Stimulated activated naive CD8-positive, alpha-beta T cell treated with anti-CD3 and anti-CD28 coated beads, Interleukin-15, Interleukin-2, amounts not matched to agents 100 U/mL and 50 U/mL, for 24 hours (primary cell): ENCODE results near the gene CNTRL.
"Not testable (repeated sequence)": the region's sequence is repeated elsewhere in the genome, so short reads cannot be mapped to it uniquely, and the experiment has no call there.

Experiments
- ATAC-seq: fragments of 150-1000 bp; cut with Tn5 transposase; one replicate; pipeline ENCODE4 v1.10.0; 2021
- DNase-seq: peaks from one replicate; pipeline ENCODE4 v3.0.0; 2021

The CNTRL gene

DNA sequence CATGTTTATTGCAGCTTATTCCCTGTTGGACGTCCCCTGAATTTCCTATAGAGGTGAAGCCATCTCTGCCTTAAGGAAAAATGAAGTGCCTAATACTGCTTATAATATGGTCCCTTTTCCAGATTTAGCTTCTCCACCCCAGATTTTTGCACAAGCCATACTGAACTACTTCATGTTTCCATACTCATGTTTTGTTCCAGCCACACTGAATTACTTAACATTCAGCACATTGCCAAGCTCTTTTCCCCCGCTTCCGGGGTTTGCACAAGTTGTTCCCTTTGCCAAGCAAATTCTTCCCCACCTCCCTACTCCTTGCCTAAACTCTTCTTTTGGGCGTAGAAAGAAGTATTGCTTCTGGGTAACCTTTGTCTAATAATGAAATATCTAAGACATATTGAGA, 1.7 kb upstream of the CNTRL start:
- ATAC-seq (no peak), DNase-seq (no peak)

DNA sequence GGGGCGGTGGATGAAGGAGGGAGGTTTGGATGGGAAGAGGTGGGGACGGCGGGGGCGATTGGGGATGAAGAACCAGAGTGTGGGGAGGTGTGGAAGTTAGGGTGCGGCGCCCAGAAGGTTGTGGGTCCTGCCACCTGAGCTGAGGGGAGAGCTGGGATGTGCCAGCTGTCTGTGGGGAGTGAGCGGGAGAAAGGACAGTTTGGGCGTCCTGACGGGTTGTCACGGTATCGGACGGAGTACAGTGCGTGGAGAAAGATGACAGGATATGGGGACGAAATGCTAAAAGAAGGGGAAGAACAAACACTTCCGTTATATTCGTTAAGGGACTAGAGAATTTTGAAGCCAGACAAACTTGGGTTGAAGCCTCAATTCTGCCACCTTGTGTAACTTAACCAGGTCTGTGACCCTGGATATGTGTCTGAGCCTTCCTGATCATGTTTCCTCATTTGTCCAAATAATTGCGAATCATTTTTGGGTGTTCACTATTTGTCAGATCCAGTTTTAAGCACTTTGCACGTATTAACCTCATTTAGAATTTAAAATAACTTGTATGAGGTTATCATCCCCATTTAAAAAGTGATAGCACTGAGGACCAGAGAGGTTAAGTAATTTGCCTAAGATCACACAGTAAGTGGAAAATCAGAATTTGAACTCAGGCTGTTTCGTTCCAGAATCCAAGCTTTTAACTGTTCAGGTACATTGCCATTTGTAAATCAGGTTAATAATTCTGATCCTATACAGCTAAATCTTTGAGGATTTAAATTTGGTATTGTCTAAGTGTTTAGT, 689 bp downstream of the CNTRL start:
- ATAC-seq = peak; percentile 30

DNA sequence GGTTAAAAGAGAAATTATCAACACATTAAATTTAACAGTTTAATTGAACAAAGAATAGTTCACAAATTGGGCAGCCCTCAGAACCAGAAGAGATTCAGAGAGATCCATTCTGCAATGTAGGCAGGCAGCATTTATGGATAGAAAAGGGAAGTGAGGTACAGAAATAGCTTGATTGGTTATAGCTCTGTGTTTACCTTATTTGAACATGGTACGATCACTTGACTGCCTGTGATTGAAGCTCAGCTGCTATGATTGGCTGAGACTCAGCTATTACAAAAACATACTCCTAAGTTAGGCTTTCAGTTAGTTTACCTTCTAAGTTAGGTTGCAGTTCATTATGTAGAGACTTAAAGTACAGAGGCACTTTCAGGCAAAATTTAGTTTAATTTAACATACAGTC, 7.3 kb downstream of the CNTRL start:
- DNase-seq (no peak), ATAC-seq (no peak)

More for the DNA sequence above, 689 bp downstream of the CNTRL start:
- no peak for DNase-seq

DNA sequence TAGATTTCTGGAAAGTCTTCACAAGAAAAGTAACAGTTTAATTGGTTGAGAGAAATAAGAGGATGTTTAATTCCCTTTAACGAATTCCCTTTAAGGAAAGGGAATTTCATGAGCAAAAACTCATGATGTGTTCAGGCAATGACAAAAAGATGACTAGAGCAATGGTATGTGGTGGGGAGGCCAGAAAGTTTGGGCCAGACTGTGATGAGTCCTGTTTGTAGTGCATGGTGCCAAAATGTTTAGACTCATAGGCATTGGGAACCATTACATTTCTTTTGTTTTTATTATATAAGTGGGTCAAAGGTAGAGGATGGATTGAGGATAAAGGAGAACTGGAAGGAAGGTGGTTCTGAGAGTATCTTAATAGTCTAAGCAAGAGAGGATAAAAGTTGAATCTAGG, 10.9 kb downstream of the CNTRL start:
- ATAC-seq = no peak
- no peak for DNase-seq

DNA sequence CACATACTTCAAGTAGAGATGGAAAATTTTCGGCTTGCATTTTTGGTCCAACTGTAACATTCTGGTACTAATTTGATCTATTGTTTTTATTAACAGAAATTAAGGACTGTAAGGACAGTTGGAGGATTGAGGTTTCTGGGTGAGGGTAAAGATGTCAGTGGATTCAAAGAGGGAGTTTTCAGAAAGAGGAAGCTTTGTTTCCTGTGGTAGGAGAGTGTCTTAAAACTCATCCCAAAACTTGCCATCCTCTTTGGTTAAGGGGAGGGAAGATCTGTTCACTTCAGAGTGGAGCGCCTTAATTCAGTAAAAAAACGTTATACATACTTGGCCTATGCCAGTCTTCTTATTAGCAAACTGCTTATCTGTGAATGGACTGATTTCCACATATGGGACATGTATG, 13.8 kb downstream of the CNTRL start:
- DNase-seq (no peak), ATAC-seq (no peak)

DNA sequence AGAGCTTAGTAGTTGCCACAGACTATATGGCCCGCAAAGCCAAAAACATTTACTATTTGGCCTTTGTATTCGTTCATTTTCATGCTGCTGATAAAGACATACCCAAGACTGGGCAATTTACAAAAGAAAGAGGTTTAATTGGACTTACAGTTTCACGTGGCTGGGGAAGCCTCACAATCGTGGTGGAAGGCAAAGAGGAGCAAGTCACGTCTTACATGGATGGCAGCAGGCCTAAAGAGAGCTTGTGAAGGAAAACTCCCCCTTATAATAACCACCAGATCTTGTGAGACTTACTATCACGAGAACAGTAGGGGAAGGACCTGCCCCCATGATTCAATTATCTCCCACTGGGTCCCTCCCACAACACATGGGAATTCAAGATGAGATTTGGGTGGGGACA, 16.0 kb downstream of the CNTRL start:
- DNase-seq, ATAC-seq: not testable (repeated sequence)

DNA sequence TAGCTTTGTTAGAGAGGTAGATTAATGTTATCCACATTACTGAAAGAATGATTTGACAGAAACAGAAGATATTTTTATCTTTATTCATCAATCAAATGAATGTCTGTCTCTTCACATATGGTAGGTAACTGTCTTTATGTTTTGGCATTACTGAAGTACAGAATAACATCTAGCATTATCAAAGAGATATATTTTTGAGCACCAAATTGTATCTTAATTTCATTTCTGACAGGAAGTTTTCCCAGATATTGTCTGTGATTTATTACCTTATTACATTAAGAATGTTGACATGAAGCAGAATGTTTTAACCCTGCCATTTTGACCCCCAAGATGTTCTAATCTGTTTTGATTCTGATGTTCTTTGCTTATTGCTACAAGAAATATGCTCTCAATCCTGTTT, 20.3 kb downstream of the CNTRL start:
- ATAC-seq (no peak), DNase-seq (no peak)

DNA sequence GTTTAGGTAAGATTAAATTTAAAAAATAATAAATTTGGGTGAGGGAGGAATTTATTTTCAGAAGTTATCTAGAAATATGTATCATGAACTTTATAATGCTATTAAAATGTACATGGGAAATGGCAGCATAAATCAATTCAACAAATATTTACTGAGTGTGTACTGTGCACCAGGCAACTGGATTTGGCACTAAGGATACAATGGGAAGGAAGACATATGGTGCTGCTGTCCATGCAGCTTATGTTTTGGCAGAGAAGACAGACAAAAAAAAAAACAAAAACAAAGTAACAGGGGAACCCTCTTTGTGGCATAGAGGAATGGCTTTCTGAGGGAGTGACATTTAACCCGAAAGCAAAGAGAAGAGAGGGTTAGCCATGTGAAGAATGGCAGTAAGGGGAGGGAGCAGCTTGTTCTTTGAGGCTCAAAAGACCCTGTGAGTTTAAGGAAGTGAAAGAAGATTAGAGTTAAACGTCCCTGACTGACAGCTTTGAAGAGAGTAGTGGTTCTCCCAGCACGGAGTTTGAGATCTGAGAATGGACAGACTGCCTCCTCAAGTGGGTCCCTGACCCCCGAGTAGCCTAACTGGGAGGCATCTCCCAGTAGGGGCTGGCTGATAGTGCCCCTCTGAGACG, 23.9 kb downstream of the CNTRL start:
- no peak for ATAC-seq

DNA sequence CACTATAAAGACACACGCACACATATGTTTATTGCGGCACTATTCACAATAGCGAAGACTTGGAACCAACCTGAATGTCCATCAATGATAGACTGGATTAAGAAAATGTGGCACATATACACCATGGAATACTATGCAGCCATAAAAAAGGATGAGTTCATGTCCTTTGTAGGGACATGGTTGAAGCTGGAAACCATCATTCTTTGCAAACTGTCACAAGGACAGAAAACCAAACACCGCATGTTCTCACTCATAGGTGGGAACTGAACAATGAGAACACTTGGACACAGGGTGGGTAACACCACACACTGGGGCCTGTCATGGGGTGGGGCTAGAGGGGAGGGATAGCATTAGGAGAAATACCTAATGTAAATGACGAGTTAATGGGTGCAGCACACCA, 29.3 kb downstream of the CNTRL start:
- not testable (repeated sequence) for DNase-seq, ATAC-seq

More for the DNA sequence above, 23.9 kb downstream of the CNTRL start:
- no peak for DNase-seq

DNA sequence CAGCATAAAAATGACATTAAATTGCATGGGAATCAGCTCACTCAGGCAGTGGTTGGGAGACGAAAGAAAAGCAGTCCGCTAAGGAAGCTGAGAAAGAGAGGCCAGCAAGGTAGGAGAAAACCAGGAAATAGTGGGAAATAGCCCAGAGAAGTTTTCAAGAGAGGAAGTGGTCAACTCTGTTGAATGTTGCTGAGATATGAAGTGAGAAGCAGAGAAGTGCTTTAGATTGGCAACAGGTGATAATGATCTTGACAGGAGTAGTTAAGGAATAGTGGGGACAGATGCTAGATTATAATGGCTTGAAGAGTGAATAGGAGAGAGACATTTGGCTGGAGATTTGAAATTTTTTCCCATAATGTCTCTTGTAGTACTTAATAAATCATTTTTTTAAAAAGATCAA, 30.8 kb downstream of the CNTRL start:
- ATAC-seq (no peak), DNase-seq (no peak)

DNA sequence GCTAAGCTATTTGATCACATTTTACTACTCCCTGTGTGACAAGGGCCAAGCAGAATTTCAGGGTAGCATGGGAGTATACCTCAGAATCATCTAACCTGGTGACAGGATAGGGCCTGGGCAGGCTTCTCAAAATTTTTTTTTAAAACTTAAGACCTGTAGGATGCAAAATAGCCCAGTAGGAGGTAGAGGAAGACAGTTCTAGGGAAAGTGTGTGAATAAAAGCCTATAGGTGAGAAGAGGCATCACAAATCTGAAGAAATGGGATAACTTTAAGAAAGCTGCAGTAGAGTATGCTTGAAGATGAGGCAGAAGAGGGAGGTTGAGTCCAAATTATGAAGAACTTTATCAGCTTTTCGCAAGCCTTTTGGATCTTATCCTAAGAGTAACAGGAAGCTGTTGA, 32.3 kb downstream of the CNTRL start:
- DNase-seq (no peak), ATAC-seq (no peak)

DNA sequence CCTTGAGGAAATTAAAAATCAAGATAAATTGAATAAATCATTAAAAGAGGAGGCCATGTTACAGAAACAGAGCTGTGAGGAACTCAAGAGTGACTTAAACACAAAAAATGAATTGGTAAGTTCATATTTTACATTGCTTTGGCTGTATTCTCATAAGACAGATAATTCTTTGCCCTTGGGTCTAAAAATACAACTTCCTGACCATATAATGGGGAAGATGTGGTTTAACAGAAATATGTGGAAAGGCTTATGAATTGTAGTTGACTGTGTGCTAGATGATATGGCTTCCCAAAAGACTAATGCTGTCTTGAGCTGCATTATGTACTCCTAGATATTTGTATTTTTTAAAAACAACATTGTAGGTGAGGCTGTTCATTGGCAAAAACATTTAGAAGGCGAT, 33.1 kb downstream of the CNTRL start:
- DNase-seq (no peak), ATAC-seq (no peak)

DNA sequence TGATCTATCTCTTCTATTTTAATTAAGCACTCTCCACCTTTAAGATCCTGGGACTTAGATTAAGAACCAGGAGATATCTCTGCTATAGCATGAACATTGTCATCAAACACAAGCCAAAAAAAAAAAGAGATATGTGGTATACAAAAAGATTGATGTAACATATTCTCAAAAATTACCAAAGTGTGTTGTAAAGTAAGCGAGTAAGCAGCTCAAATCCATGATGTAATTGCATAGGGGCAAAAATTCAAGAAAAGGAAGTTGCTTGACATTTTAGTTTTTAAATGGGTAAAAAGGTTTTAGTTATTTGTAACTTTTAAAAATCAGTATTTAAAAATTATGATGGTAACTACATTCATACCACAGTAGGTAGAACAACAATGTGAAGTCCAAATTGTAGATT, 40.7 kb downstream of the CNTRL start:
- ATAC-seq = no peak
- DNase-seq = no peak

DNA sequence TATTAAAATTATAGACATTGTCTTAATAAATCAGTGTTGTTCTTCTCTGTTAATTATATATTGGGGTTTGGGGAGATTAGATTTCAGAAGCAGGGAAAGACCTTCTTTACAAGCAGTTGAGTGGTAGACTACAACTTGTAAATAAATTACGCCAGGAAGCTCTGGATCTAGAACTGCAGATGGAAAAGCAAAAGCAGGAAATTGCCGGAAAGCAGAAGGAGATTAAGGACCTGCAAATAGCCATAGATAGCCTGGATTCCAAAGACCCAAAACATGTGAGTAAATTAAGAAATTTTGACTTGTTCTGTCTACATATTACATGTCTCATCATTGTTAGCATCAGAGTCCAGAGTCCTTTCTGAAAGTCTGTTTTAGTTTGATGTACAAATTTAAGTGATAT, 43.5 kb downstream of the CNTRL start:
- ATAC-seq (no peak), DNase-seq (no peak)

DNA sequence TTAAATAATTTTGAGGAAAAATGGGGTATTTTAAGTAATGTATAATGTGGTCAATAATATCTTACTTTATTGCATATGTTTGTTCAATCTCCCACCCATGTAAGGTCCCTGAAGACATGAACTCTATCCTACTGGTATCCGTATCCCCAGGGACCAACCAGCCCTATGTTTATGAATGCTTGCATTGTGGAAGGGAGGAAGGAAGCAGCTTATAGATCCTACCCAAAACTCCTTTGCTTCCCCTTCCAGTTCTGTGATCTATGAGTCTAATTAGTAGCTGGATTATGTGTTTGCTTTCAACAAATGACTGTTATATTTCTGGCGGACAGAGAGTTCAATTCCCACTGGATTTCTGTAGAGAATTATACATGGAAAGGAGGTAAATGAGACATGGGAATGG, 45.6 kb downstream of the CNTRL start:
- DNase-seq = no peak
- no peak for ATAC-seq

DNA sequence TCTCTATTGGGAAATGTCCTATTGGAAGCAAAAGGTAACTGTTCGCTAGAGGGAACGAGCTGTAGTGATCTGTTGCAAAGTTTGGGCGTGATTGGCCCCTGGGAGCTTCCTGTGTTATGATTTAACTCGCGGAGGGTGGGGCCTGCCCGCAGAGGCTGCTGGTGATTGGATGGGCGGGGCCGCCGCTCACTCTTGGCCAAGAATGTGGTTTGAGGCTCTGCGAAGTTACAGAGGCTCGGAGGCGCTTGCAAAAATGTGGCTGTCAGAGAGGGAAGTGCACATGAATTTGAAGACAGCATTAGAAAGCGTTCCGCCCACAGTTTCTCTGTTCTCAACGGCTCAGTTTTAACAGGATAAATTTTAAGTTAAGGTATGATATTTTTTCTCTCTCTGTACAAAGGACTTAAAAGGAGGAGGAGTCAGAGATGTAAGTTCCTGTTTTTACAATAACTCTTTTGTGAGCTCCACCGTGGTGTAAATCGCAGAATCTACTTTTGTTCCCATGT, 46.9 kb downstream of the CNTRL start:
- ATAC-seq (peak; percentile 100), DNase-seq (peak; percentile 95)

DNA sequence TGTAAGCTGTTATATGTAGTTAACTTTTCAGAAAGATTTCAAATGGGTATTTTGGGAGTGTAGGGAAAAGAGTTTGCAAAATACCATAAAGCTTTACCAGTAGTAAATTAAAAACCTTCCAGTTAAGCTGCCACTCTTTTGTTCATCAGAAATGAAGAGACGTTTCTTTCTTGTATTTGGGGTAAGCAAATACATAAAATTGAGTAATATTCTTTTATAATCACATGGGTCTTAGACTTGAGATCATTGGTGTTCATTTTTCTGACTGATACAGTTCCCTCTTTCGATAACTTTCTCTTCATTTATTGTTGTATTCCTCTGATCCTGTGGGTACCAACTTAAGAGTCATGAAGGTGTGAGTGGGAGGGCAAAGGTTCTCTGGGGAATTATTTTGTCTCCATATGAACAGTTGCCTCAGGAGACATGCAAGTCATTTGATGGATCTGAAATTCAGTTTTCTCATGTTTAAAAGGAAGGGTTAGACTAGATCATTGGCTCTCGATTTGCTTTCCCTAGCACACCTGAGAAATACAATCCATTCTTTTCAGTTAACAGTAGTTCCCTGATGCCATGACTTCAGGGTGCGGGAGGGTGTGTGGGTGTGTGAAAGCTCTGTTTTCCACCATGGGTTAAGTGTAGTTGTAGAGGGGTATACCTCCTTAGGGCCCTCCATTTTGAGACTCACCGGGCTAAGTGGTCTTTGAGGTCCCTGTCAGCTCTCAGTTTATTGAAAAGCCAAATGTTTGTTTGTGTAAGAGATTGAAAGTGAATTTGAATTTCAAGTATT, 47.7 kb downstream of the CNTRL start:
- ATAC-seq = peak; percentile 6
- DNase-seq = peak; percentile 23

DNA sequence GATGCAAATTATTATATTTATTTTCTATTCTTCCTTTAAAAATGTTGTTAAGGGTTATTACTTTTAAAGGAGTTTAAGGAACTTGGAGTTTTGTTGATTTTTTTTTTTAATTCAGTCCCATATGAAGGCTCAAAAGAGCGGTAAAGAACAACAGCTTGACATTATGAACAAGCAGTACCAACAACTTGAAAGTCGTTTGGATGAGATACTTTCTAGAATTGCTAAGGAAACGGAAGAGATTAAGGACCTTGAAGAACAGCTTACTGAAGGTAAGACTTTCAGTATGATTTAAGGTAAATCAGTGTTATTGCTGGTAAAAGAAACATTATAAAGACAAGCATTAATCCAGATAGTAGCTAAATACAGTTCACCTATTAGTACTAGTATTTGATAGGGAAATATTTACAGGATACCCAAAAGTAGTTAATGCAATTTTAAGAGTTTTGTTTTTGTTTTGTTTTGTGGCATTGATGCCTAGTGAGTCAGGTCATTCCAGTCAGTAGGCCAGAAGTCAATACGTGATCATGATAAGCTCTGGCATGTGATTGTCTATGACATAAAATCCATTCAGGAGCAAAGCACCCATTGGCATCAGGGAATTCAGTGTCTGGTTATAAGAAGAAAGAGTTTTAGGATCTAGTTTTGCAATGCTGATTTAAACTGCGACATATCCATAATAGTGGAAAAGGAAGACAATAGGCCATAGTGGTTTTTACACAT, 49.2 kb downstream of the CNTRL start:
- no peak for DNase-seq
- no peak for ATAC-seq

DNA sequence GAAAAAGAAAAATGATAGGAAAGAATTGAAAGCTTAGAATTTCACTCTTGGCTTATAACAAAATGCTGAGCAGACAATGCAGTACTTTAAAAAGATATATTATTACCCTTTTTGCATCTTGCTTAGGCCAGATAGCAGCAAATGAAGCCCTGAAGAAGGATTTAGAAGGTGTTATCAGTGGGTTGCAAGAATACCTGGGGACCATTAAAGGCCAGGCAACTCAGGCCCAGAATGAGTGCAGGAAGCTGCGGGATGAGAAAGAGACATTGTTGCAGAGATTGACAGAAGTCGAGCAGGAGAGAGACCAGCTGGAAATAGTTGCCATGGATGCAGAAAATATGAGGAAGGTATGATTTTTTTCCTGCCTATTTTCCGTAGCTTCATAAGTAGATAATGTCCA, 50.8 kb downstream of the CNTRL start:
- no peak for ATAC-seq

DNA sequence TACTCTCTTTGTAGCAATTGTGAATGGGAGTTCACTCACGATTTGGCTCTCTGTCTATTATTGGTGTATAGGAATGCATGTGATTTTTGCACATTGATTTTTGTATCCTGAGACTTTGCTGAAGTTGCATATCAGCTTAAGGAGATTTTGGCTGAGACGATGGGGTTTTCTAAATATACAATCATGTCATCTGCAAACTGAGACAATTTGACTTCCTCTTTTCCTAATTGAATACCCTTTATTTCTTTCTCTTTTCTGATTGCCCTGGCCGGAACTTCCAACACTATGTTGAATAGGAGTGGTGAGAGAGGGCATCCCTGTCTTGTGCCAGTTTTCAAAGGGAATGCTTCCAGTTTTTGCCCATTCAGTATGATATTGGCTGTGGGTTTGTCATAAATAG, 54.6 kb downstream of the CNTRL start:
- DNase-seq, ATAC-seq: not testable (repeated sequence)

More for the DNA sequence above, 50.8 kb downstream of the CNTRL start:
- DNase-seq = no peak

DNA sequence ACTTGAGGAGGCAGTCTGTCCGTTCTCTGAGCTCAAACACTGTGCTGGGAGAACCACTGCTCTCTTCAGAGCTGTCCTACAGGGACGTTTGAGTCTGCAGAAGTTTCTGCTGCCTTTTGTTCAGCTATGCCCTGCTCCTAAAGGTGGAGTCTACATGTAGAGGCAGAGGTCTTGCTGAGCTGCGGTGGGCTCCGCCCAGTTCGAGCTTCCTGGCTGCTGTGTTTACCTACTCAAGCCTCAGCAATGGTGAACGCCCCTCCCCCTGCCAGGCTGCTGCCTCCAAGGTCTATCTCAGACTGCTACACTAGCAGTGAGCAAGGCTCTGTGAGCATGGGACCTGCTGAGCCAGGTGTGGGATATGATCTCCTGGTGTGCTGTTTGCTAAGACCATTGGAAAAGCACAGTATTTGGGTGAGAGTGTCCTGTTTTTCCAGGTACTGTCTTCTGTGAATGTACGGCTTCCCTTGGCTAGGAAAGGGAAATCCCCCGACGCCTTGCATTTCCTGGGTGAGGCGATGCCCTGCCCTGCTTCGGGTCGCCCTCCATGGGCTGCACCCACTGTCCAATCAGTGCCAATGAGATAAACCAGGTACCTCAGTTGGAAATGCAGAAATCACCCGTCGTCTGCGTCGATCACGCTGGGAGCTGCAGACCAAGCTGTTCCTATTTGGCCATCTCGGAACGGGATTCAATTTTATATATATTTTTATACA, 58.5 kb downstream of the CNTRL start:
- ATAC-seq = peak; percentile 59
- DNase-seq = peak; percentile 41

DNA sequence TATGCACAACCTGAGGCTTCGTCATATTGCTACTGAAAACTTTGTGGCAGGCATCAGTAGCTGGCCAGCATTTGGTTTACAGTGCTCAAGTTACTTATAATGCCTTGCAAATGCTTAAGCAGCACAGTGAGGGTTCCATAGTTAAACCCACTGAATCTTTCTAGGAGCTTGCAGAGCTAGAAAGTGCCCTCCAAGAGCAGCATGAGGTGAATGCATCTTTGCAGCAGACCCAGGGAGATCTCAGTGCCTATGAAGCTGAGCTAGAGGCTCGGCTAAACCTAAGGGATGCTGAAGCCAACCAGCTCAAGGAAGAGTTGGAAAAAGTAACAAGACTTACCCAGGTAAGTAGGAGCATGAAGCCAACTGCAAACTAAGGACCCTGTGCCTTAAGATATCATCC, 60.9 kb downstream of the CNTRL start:
- no peak for DNase-seq
- no peak for ATAC-seq
